Pancreas (tissue), 10 donors: ENCODE results near the gene MEX3C. TPM values are rescaled to one million over a fixed set of nuclear protein-coding genes. Genes with fewer than 3 reads are reported as not detected.

Experiments used
- ATAC-seq, 4 donors: fragments of 200-7000 bp; cut with Tn5 transposase; one replicate each; pipeline versions ENCODE4 v1.8.0 to v1.9.1; 2020; ENCODE audit warnings: mild to moderate bottlenecking in 4 of 4, moderate library complexity in 4 of 4
- DNase-seq, 6 donors: peaks; one replicate each; pipeline ENCODE4 v3.0.0-alpha.2; 2020
- FAIRE-seq: peaks from 2 replicates; lab custom pipeline; 2012; peaks lifted over from hg19 to GRCh38; lab: Jason Lieb, UNC
- H3K27ac ChIP-seq, 4 donors: fragments of 200-600 bp; sonication (generic); 1 replicate in 3 of 4; 2 replicates in 1 of 4; pipeline versions ENCODE4 v1.5.0 to v1.8.0; 2020
- H3K27me3 ChIP-seq, 4 donors: fragments of 200-600 bp; one replicate each; pipeline ENCODE4 v1.8.0; 2021
- H3K36me3 ChIP-seq, 3 donors: fragments of 200-600 bp; sonication (generic) in 1 of 3; one replicate each; pipeline versions ENCODE4 v1.5.0 to v1.8.0; 2020 to 2021
- H3K4me1 ChIP-seq, 3 donors: fragments of 200-600 bp; one replicate each; pipeline ENCODE4 v1.8.0; 2021
- H3K4me3 ChIP-seq, 4 donors: fragments of 200-600 bp; sonication (generic) in 2 of 4; one replicate each; pipeline versions ENCODE4 v1.5.0 to v1.8.0; 2020 to 2021
- H3K9me3 ChIP-seq, 4 donors: fragments of 200-600 bp; one replicate each; pipeline ENCODE4 v1.8.0; 2021
- CTCF ChIP-seq, 4 donors: fragments of 200-600 bp; sonication (generic) in 3 of 4; IDR thresholded peaks; one replicate each; pipeline versions ENCODE4 v1.5.0 to v1.8.0; 2021; ENCODE audit warnings: antibody characterized with exemption in 4 of 4
- WGBS, 2 donors: extraction: QIAGEN DNeasy Blood & Tissue Kit; methylation state at CpG; one replicate each; pipeline ENCODE4 v1.1.7; 2013; 5-methylcytosine and 5-hydroxymethylcytosine counted together
- intact Hi-C, 3 donors: fragments of 100-400 bp; cut with DNase I; formaldehyde crosslinking; loops; one replicate each; pipeline versions ENCODE4 v1.11.1 to v1.14.2; 2022
- polyA plus RNA-seq, 2 donors: library from polyadenylated mRNA; stranded (reverse); fragments of 200-250 nt; gene quantifications; one replicate each; pipeline ENCODE4 v1.2.3, GENCODE V29; 2013
- total RNA-seq, 6 donors: library from RNA; stranded (reverse); fragmentation: NEBNext Ultra II Directional in 4 of 6; extraction: Animal tissue kit (Norgen Biotek cat#: 25700) in 4 of 6; gene quantifications; one replicate each; pipeline versions ENCODE4 v1.2.1 to v1.2.4, GENCODE V29; 2021 to 2023
- donor health status: healthy with polysubstance abuse.
- donor health status: DM: no; HTN: no; CAD: no; lungs with moderate emphysema.
- donor health status: DM: no; HTN: no; CAD: no.
- donor health status: control.
- donor health status: control.
- donor health status: Bipolar disorder and iron deficiency.
- donor health status: DM: yes; HTN: yes; CAD: no.
- donor health status: DM: no; HTN: no; CAD: no.
- donor health status: DM: no; HTN: no; CAD: no.
- donor health status: DM: yes; HTN: yes; CAD: no.

MEX3C gene
- total and polyA plus RNA-seq, 8 donors = 4.2 to 18.6 (median 9.8) TPM

DNA sequence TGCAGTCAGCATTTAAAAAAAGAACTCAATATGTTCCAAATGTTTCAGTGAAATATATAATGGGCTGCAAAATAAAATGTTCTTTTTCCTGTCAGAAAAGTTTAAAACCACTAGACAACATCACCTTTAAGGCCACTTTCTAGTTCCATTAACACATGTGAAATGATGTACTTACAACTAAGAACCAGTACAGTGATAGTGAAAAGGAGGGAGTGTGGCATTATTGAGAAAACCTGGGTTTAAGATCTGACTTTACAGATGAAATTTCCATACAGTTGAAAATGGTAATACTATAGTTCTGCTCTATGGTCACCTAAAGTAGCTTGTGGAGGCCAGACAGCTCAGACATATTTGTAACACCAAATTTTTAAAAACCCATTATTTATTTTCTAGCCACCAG, 14.7 kb downstream of the MEX3C start:
- intact Hi-C loops = no loop called here
- no peaks in the 10 kb centered on the region for H3K36me3 ChIP-seq
- TF ChIP-seq CTCF (IDR thresholded peaks at IDR 0.05) = no peak
- H3K27me3 ChIP-seq = no peaks in the 10 kb centered on the region
- peaks cover 0 to 4% (median 3%) of the 10 kb centered on the region in 3 donors for H3K4me1 ChIP-seq
- ATAC-seq (no peak), FAIRE-seq (no peak), DNase-seq (no peak)
- H3K4me3 ChIP-seq = no peak overlapping the region
- H3K9me3 ChIP-seq = no peaks in the 10 kb centered on the region
- H3K27ac ChIP-seq = no peak overlapping the region

GRCh38 chr18:51171625-51172259, 25.7 kb downstream of the MEX3C start:
- ATAC-seq = no peak
- no peaks in the 10 kb centered on the region for H3K27me3 ChIP-seq
- H3K9me3 ChIP-seq = no peaks in the 10 kb centered on the region
- 96 to 97% methylated on average over 1 of the region's 1 CpG for WGBS, 2 donors
- no peak for DNase-seq
- no peak overlapping the region for H3K4me3 ChIP-seq
- H3K27ac ChIP-seq = no peak overlapping the region
- no peaks in the 10 kb centered on the region for H3K4me1 ChIP-seq
- TF ChIP-seq CTCF (IDR thresholded peaks at IDR 0.05) = no peak
- intact Hi-C loops = no loop called here
- no peak for FAIRE-seq
- peaks cover 0 to 8% (median 4%) of the 10 kb centered on the region in 3 donors for H3K36me3 ChIP-seq

- FAIRE-seq (no peak), DNase-seq (no peak), ATAC-seq (no peak)
- Histone ChIP-seq H3K4me1 (no peaks in the 10 kb centered on the region), H3K36me3 (peaks cover 0 to 3% (median 0%) of the 10 kb centered on the region in 3 donors), H3K27me3 (no peaks in the 10 kb centered on the region), H3K9me3 (no peaks in the 10 kb centered on the region), H3K4me3 (no peak overlapping the region), H3K27ac (no peak overlapping the region)
- intact Hi-C loops = no loop called here
- no peak for TF ChIP-seq CTCF (IDR thresholded peaks at IDR 0.05)
- WGBS, 2 donors = 94 to 96% methylated on average over 3 of the region's 3 CpGs
These were observed 26.3 kb downstream of the MEX3C start for GRCh38 chr18:51171223-51171622.

DNA sequence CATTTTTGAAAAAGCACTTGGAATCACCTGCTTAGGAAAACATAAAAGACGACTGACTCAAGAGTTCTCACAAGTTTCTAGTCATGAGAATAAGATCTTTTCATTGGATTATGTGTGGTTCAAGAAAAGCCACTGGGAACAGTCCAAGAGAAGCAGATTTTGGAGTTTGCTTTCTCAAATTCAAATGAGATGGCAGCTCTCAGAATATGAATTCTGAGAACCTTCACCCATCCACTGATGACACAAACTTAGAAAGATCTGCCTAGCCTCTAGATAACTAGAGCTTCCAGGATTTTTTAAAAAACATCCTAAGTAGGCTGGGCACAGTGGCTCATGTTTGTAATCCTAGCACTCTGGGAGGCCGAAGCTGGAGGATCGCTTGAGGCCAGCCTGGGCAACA, 26.8 kb downstream of the MEX3C start:
- TF ChIP-seq CTCF (IDR thresholded peaks at IDR 0.05) = no peak
- ATAC-seq = no peak
- Histone ChIP-seq H3K4me3 (no peak overlapping the region), H3K36me3 (no peaks in the 10 kb centered on the region), H3K27me3 (no peaks in the 10 kb centered on the region), H3K4me1 (no peaks in the 10 kb centered on the region), H3K27ac (no peak overlapping the region), H3K9me3 (no peaks in the 10 kb centered on the region)
- no peak for DNase-seq
- 94 to 98% methylated on average over 3 of the region's 3 CpGs for WGBS, 2 donors
- intact Hi-C loops = no loop called here
- no peak for FAIRE-seq

DNA sequence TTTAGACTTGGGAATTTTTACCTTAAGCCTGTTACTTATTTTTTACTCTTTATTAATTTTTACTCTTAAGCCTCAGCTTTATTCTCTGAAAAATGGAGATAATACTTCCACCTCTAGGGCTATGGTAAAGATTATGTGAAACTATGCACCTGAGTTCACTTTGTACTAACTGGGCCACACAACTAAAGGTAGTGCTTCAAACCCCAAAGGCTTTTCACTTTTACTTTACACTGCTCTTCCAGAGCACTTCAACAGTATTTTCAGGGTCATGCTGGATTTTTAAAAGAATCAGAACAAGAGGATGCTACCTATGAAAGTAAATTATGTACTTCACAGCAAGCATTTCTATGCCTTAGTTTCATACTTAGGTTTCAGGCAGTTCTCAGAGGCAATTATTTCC, 27.8 kb downstream of the MEX3C start:
- no peak overlapping the region for H3K27ac ChIP-seq
- intact Hi-C loops = no loop called here
- no peak overlapping the region for H3K4me3 ChIP-seq
- ATAC-seq (no peak), DNase-seq (no peak), FAIRE-seq (no peak)
- no peak for TF ChIP-seq CTCF (IDR thresholded peaks at IDR 0.05)
- H3K4me1 ChIP-seq = no peaks in the 10 kb centered on the region
- H3K9me3 ChIP-seq = no peaks in the 10 kb centered on the region
- H3K36me3 ChIP-seq = no peaks in the 10 kb centered on the region
- H3K27me3 ChIP-seq = no peaks in the 10 kb centered on the region
